Measurements from ENCODE around the gene NECTIN3. TPM values are rescaled to one million over a fixed set of nuclear protein-coding genes. Genes with fewer than 3 reads are reported as not detected.

The NECTIN3 gene
- total RNA-seq, 6 donors from 2014 or later, result 6.3 to 31.6 (median 22.1) TPM

DNA sequence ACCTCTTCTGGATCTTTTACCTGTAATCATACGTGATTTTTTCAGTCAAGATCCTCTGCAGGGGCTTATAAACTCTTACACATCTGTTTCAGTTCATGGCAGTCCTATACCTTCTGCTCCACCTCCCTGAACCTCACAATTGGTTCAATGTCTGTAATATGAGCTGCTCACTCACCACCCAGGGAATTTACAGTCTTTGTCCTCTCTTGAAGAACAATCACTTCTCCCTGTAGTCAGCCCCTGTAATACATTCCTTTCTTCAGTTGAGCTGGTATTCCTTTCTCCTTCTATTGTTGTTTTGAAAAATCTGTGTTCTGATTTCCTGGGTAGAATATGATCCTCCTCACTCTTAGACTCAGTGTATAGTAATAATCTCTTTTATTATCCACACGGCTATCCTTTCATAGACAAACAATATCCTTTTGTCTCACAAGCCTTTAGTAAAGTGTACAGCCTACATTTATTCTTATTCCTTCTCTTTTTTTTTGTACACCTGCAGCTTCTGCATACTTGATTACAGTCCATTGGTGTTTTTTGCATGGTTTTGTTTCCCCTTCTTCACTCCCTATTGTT is 101.8 kb downstream of the NECTIN3 start:
- no peak overlapping the region for H3K27ac ChIP-seq
- H3K4me3 ChIP-seq, result no peak overlapping the region
- no peaks in the 10 kb centered on the region for H3K4me1 ChIP-seq
- WGBS, 2 donors, result 93% methylated on average over 2 of the region's 2 CpGs
- ATAC-seq (ENCODE audit: low FRiP score in 2 of 2), result no peak
- DNase-seq, result no peak
- TF ChIP-seq EP300 (IDR thresholded peaks at IDR 0.05) (no peak), POLR2A (IDR thresholded peaks at IDR 0.05) (no peak), POLR2AphosphoS5 (IDR thresholded peaks at IDR 0.05) (no peak)
- TF ChIP-seq, protein P1, sequence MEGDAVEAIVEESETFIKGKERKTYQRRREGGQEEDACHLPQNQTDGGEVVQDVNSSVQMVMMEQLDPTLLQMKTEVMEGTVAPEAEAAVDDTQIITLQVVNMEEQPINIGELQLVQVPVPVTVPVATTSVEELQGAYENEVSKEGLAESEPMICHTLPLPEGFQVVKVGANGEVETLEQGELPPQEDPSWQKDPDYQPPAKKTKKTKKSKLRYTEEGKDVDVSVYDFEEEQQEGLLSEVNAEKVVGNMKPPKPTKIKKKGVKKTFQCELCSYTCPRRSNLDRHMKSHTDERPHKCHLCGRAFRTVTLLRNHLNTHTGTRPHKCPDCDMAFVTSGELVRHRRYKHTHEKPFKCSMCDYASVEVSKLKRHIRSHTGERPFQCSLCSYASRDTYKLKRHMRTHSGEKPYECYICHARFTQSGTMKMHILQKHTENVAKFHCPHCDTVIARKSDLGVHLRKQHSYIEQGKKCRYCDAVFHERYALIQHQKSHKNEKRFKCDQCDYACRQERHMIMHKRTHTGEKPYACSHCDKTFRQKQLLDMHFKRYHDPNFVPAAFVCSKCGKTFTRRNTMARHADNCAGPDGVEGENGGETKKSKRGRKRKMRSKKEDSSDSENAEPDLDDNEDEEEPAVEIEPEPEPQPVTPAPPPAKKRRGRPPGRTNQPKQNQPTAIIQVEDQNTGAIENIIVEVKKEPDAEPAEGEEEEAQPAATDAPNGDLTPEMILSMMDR (IDR thresholded peaks at IDR 0.05), result no peak
- no peaks in the 10 kb centered on the region for H3K9me3 ChIP-seq
- H3K27me3 ChIP-seq, result no peaks in the 10 kb centered on the region
- peaks cover 0 to 3% (median 0%) of the 10 kb centered on the region in 4 donors for H3K36me3 ChIP-seq

DNA sequence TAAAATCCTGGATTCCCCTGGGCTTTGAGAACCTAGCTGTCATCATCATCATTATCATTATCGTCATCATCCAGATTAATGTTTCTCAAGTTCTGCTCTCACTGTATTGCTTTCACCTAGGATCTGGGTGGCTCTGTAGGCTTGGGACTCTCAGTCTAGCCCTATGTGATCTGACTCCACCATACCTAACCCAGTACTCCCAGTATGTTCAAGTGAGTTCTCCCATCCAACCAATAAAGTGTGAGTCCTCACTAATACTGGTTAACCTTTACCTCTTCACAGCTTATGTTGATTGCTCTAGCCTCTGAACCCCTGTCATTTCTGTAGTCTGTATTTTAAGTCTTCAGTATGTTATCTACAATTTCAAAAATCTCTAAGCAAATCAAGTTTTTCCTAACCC is 102.3 kb downstream of the NECTIN3 start:
- DNase-seq, result no peak
- ATAC-seq (ENCODE audit: low FRiP score in 2 of 2), result no peak
- no peaks in the 10 kb centered on the region for H3K9me3 ChIP-seq
- WGBS, 2 donors, result 94% methylated on average over 1 of the region's 1 CpG
- no peak for TF ChIP-seq POLR2A (IDR thresholded peaks at IDR 0.05)
- no peak for TF ChIP-seq POLR2AphosphoS5 (IDR thresholded peaks at IDR 0.05)
- TF ChIP-seq, protein P1 (IDR thresholded peaks at IDR 0.05), result no peak
- no peak for TF ChIP-seq EP300 (IDR thresholded peaks at IDR 0.05)
- H3K36me3 ChIP-seq, result peaks cover 0 to 3% (median 0%) of the 10 kb centered on the region in 4 donors
- H3K4me1 ChIP-seq, result no peaks in the 10 kb centered on the region
- H3K27me3 ChIP-seq, result no peaks in the 10 kb centered on the region
- no peak overlapping the region for H3K27ac ChIP-seq
- no peak overlapping the region for H3K4me3 ChIP-seq

GRCh38 chr3:111190518-111190917 is 118.9 kb downstream of the NECTIN3 start:
- H3K27ac ChIP-seq, result no peak overlapping the region
- DNase-seq (no peak), ATAC-seq (ENCODE audit: low FRiP score in 2 of 2) (no peak)
- 89 to 100% methylated on average over 2 of the region's 2 CpGs for WGBS, 2 donors
- H3K4me3 ChIP-seq, result no peak overlapping the region
- H3K36me3 ChIP-seq, result peaks cover 0 to 20% (median 2%) of the 10 kb centered on the region in 4 donors
- no peaks in the 10 kb centered on the region for H3K9me3 ChIP-seq
- H3K4me1 ChIP-seq, result no peaks in the 10 kb centered on the region
- no peak for TF ChIP-seq POLR2A (IDR thresholded peaks at IDR 0.05)
- no peak for TF ChIP-seq POLR2AphosphoS5 (IDR thresholded peaks at IDR 0.05)
- TF ChIP-seq, protein P1 (IDR thresholded peaks at IDR 0.05), result no peak
- TF ChIP-seq EP300 (IDR thresholded peaks at IDR 0.05), result no peak
- H3K27me3 ChIP-seq, result no peaks in the 10 kb centered on the region

DNA sequence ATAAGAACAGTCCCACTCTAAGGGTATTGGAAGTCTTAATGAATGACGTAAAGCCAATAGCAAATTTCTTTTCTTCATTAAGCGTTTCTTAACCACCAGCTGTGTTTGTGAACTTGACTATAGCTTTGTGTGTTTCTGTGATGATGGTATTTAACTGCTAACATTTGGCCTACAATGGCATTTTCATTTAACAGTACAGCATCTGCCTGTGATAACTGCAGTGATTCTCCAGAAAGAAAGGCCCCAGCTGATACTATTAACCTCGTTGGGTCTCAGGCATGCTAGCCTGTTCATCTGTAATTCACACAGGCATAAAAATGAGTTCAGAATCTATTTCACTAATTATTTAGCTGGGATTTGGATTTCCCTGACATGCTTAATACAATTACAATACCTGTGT is 121.9 kb downstream of the NECTIN3 start:
- Histone ChIP-seq H3K27ac (no peak overlapping the region), H3K36me3 (peaks cover 0 to 20% (median 2%) of the 10 kb centered on the region in 4 donors), H3K4me1 (no peaks in the 10 kb centered on the region), H3K4me3 (no peak overlapping the region), H3K27me3 (no peaks in the 10 kb centered on the region), H3K9me3 (no peaks in the 10 kb centered on the region)
- no peak for ATAC-seq (ENCODE audit: low FRiP score in 2 of 2)
- WGBS, 2 donors, result 84 to 85% methylated on average over 3 of the region's 3 CpGs
- no peak for DNase-seq
- TF ChIP-seq EP300 (IDR thresholded peaks at IDR 0.05) (no peak), POLR2A (IDR thresholded peaks at IDR 0.05) (no peak), POLR2AphosphoS5 (IDR thresholded peaks at IDR 0.05) (no peak)
- TF ChIP-seq, protein P1 (IDR thresholded peaks at IDR 0.05), result no peak

GRCh38 chr3:111194048-111194447 is 122.4 kb downstream of the NECTIN3 start:
- no peaks in the 10 kb centered on the region for H3K4me1 ChIP-seq
- H3K27me3 ChIP-seq, result no peaks in the 10 kb centered on the region
- ATAC-seq (ENCODE audit: low FRiP score in 2 of 2), result no peak
- H3K27ac ChIP-seq, result no peak overlapping the region
- TF ChIP-seq, protein P1 (IDR thresholded peaks at IDR 0.05), result no peak
- TF ChIP-seq POLR2AphosphoS5 (IDR thresholded peaks at IDR 0.05) (no peak), EP300 (IDR thresholded peaks at IDR 0.05) (no peak), POLR2A (IDR thresholded peaks at IDR 0.05) (no peak)
- H3K9me3 ChIP-seq, result no peaks in the 10 kb centered on the region
- DNase-seq, result no peak
- peaks cover 0 to 20% (median 2%) of the 10 kb centered on the region in 4 donors for H3K36me3 ChIP-seq
- 93 to 96% methylated on average over 1 of the region's 1 CpG for WGBS, 2 donors
- no peak overlapping the region for H3K4me3 ChIP-seq

All from upper lobe of left lung (tissue), 6 donors.